Skin epidermis (tissue), 12 donors: ENCODE measurements around the gene RGS3.
"Not testable (repeated sequence)": the region's sequence is repeated elsewhere in the genome, so short reads cannot be mapped to it uniquely, and the experiment has no call there.

Experiments
- H3K27ac ChIP-seq, 21 experiments: fragments of 200-600 bp; sonication (generic) in 11 of 21; one replicate each; pipeline ENCODE4 v1.5.0; 2020; ENCODE audit warnings: mild to moderate bottlenecking in 3 of 21, inconsistent platforms in 2 of 21, moderate library complexity in 2 of 21
- H3K4me3 ChIP-seq, 7 experiments: fragments of 200-600 bp; sonication (generic) in 2 of 7; one replicate each; pipeline ENCODE4 v1.5.0; 2020; ENCODE audit warnings: inconsistent platforms in 2 of 7, mild to moderate bottlenecking in 2 of 7, moderate library complexity in 1 of 7

The RGS3 gene

GRCh38 chr9:113634596-113635515 lies 171.3 kb downstream of the RGS3 start:
- Histone ChIP-seq H3K27ac (peak overlapping the region in 4 of 21 experiments; percentile 0 to 37 (median 24)), H3K4me3 (no peak overlapping the region)

DNA sequence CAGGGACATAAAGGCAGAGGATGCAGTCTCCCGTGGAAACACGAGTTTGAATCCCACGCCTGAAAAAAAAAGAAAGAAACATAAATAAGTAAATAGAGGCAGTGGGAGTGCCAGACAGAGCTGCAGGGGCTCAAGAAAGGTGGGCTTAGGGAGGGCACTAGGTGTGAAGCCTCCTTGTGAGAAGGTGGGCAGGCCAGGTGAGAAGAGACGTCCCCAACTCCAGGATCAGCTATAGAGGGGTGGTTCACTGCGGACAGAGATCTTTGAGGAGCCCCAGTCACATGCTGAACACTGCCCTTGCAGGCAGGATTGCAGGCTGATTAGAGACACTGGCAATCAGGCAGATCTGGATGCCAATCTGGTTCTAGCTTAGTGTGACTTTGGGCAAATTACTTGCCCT lies 172.1 kb downstream of the RGS3 start:
- no peak overlapping the region for H3K4me3 ChIP-seq
- H3K27ac ChIP-seq: no peak overlapping the region

GRCh38 chr9:113636165-113636564 lies 172.6 kb downstream of the RGS3 start:
- no peak overlapping the region for H3K4me3 ChIP-seq
- no peak overlapping the region for H3K27ac ChIP-seq

GRCh38 chr9:113636693-113637092 lies 173.2 kb downstream of the RGS3 start:
- Histone ChIP-seq H3K4me3 (no peak overlapping the region), H3K27ac (no peak overlapping the region)

DNA sequence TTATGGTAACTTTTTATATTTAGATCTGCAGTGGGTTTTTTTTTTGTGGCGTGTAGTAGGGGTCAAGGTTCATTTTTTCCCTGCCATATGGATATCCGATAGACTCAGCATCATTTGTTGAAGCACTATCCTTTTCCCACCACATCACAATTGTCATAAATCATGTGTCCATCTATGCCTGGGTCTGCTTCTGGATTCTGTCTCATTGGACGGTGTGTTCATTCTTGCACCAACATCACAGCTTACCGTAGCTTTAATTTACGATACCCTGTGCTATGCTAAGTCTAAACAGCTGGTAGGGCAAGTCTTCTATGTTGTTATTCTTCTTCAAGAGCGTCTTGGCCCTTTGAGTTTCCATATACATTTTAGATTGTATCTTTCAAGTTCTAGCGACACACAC lies 175.0 kb downstream of the RGS3 start:
- Histone ChIP-seq H3K4me3 (no peak overlapping the region), H3K27ac (no peak overlapping the region)

DNA sequence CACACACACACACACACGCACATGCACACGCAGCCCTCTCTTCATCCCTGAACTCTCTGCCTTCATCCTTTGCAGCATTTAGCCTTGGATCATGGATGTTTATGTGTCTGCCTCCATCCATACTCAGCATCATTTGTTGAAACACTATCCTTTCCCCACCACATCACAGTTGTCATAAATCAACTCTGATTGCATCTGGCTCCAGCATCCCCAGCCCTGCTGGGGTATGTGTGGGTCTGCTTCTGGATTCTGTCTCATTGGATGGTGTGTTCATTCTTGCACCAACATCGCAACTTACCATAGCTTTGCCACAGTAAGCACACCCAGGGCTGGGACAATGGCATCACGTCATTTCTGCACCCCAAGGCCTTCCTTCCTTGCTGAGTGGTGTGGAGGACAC lies 175.4 kb downstream of the RGS3 start:
- H3K27ac ChIP-seq: no peak overlapping the region
- no peak overlapping the region for H3K4me3 ChIP-seq

- not testable (repeated sequence) for H3K27ac ChIP-seq, H3K4me3 ChIP-seq
These were observed 176.0 kb downstream of the RGS3 start for GRCh38 chr9:113639411-113639970.

DNA sequence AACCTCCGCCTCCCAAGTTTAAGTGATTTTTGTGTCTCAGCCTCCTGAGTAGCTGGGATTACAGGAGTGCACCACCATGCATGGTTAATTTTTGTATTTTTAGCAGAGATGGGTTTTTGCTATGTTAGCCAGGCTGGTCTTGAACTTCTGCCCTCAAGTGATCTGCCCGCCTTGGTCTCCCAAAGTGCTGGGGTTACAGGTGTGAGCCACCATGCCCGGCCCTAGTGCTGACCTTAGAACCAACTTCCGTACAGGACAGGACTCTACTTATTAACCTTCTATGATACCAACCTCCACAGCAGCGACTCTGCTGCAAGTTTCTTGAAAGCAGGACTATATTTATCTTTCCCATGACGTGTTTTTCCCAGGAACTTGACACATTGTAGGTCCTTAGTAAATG lies 176.9 kb downstream of the RGS3 start:
- H3K27ac ChIP-seq: no peak overlapping the region

GRCh38 chr9:113641100-113641885 lies 177.8 kb downstream of the RGS3 start:
- no peak overlapping the region for H3K4me3 ChIP-seq
- H3K27ac ChIP-seq: no peak overlapping the region

More for the DNA sequence above, 176.9 kb downstream of the RGS3 start:
- H3K4me3 ChIP-seq: no peak overlapping the region

DNA sequence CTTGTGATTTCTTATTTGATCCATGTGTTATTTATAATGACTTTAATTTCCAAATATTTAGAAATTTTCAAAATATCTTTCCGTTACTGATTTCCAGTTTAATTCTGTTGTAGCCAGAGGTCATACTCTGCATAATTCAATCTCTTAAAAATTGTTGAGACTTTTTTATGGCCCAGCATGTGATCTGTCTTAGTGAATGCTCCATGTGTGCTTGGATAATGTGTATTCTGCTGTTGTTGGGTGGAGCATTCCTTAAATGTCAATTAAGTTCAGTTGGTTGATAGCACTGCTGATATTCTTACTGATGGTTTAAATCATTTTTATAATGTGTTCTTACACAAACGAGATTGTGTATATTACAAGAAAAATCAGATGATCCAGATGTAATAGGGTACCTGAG lies 180.8 kb downstream of the RGS3 start:
- Histone ChIP-seq H3K4me3 (no peak overlapping the region), H3K27ac (peak overlapping the region in 5 of 21 experiments; percentile 11 to 58 (median 56))

GRCh38 chr9:113645227-113645977 lies 181.9 kb downstream of the RGS3 start:
- no peak overlapping the region for H3K4me3 ChIP-seq
- peak overlapping the region in 5 of 21 experiments; percentile 31 to 68 (median 57) for H3K27ac ChIP-seq

DNA sequence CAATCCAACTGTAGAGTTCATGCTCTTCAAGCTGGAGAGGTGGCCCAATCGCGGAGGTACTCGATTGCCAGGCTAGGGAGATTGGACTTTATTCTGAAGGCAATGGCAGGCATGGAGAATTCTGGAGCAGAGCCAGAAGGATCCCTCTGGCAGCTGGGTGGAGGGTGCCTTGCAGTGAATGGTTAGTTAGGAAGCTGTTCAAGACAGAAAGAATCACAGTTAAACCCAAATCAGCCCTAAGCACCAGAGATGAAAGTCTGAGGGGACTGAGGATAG lies 182.4 kb downstream of the RGS3 start:
- Histone ChIP-seq H3K4me3 (no peak overlapping the region), H3K27ac (peak overlapping the region in 1 of 21 experiments; percentile 56)

- peak overlapping the region in 1 of 21 experiments; percentile 3 for H3K27ac ChIP-seq
- no peak overlapping the region for H3K4me3 ChIP-seq
These were observed 183.0 kb downstream of the RGS3 start for GRCh38 chr9:113646491-113646890.
